Measurements from ENCODE around the gene GUK1. TPM values are rescaled to one million over a fixed set of nuclear protein-coding genes. Genes with fewer than 3 reads are reported as not detected.

GUK1 gene
- total and polyA plus RNA-seq, 2 experiments from 2014 or later = 87.5 to 121 TPM

DNA sequence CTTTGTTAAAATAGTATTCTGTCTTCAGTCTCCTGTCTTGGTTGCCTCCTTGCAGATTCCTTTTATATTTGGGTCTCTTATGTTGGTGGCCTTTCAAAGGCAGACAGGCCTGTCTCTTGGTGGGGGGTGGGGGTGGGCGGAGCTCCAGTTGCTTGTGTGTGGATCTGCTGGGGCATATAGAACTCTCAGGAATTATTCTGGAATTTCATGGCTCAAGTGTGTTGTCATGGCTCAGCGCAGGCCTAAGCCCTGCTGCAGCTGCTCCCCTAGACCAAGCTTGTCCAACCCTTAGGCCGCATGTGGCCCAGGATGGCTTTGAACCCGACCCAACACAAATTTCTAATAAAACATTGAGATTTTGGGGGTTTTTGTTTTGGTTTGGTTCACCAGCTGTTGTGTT is 44.9 kb upstream of the GUK1 start:
- no peak for ATAC-seq
- no peak overlapping the region for H3K27ac ChIP-seq (ENCODE audit: low read depth)
- H3K27ac Mint-ChIP-seq = no peak overlapping the region
- H3K79me2 ChIP-seq (replicated peaks; ENCODE audit: insufficient read depth) = peaks cover 67% of the 10 kb centered on the region
- peaks cover 63% of the 10 kb centered on the region for H4K20me1 ChIP-seq (replicated peaks; ENCODE audit: insufficient read depth)
- H3K9me3 Mint-ChIP-seq = peaks cover 11% of the 10 kb centered on the region
- H2AFZ ChIP-seq = no peak overlapping the region
- H3K27me3 Mint-ChIP-seq (ENCODE audit: insufficient read depth, low read depth, poor library complexity) = peaks cover 9% of the 10 kb centered on the region
- H3K36me3 Mint-ChIP-seq (ENCODE audit: low read depth) = peaks cover 65% of the 10 kb centered on the region
- no peak for DNase-seq (ENCODE audit: low spot score)
- no peaks in the 10 kb centered on the region for H3K27me3 ChIP-seq (ENCODE audit: insufficient read depth)
- no peak overlapping the region for H3K4me3 ChIP-seq
- H3K4me1 Mint-ChIP-seq = peaks cover 7% of the 10 kb centered on the region
- no peak overlapping the region for H3K4me3 Mint-ChIP-seq
- peaks cover 3% of the 10 kb centered on the region; the same call in 1 of the 2 replicates for H3K36me3 ChIP-seq (ENCODE audit: insufficient read depth)
- TF ChIP-seq EZH2 (IDR thresholded peaks at IDR 0.05; ENCODE audit: low read depth, unreplicated experiment) = no peak
- TF ChIP-seq JUNB (IDR thresholded peaks at IDR 0.05; ENCODE audit: unreplicated experiment) = no peak
- TF ChIP-seq CREB1 (CRISPR knock-in tag; IDR thresholded peaks at IDR 0.05; ENCODE audit: low read depth) = no peak
- TF ChIP-seq STAT1 (IDR thresholded peaks at IDR 0.05; ENCODE audit: unreplicated experiment) = no peak
- TF ChIP-seq, protein P1, sequence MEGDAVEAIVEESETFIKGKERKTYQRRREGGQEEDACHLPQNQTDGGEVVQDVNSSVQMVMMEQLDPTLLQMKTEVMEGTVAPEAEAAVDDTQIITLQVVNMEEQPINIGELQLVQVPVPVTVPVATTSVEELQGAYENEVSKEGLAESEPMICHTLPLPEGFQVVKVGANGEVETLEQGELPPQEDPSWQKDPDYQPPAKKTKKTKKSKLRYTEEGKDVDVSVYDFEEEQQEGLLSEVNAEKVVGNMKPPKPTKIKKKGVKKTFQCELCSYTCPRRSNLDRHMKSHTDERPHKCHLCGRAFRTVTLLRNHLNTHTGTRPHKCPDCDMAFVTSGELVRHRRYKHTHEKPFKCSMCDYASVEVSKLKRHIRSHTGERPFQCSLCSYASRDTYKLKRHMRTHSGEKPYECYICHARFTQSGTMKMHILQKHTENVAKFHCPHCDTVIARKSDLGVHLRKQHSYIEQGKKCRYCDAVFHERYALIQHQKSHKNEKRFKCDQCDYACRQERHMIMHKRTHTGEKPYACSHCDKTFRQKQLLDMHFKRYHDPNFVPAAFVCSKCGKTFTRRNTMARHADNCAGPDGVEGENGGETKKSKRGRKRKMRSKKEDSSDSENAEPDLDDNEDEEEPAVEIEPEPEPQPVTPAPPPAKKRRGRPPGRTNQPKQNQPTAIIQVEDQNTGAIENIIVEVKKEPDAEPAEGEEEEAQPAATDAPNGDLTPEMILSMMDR (conservative IDR thresholded peaks at IDR 0.05; ENCODE audit: low read depth in 2 of 2) = no peak
- no peak for TF ChIP-seq ZNF331 (CRISPR knock-in tag; IDR thresholded peaks at IDR 0.05; ENCODE audit: low read depth)
- TF ChIP-seq NANOG (IDR thresholded peaks at IDR 0.05; ENCODE audit: borderline replicate concordance) = no peak
- TF ChIP-seq, protein P2, sequence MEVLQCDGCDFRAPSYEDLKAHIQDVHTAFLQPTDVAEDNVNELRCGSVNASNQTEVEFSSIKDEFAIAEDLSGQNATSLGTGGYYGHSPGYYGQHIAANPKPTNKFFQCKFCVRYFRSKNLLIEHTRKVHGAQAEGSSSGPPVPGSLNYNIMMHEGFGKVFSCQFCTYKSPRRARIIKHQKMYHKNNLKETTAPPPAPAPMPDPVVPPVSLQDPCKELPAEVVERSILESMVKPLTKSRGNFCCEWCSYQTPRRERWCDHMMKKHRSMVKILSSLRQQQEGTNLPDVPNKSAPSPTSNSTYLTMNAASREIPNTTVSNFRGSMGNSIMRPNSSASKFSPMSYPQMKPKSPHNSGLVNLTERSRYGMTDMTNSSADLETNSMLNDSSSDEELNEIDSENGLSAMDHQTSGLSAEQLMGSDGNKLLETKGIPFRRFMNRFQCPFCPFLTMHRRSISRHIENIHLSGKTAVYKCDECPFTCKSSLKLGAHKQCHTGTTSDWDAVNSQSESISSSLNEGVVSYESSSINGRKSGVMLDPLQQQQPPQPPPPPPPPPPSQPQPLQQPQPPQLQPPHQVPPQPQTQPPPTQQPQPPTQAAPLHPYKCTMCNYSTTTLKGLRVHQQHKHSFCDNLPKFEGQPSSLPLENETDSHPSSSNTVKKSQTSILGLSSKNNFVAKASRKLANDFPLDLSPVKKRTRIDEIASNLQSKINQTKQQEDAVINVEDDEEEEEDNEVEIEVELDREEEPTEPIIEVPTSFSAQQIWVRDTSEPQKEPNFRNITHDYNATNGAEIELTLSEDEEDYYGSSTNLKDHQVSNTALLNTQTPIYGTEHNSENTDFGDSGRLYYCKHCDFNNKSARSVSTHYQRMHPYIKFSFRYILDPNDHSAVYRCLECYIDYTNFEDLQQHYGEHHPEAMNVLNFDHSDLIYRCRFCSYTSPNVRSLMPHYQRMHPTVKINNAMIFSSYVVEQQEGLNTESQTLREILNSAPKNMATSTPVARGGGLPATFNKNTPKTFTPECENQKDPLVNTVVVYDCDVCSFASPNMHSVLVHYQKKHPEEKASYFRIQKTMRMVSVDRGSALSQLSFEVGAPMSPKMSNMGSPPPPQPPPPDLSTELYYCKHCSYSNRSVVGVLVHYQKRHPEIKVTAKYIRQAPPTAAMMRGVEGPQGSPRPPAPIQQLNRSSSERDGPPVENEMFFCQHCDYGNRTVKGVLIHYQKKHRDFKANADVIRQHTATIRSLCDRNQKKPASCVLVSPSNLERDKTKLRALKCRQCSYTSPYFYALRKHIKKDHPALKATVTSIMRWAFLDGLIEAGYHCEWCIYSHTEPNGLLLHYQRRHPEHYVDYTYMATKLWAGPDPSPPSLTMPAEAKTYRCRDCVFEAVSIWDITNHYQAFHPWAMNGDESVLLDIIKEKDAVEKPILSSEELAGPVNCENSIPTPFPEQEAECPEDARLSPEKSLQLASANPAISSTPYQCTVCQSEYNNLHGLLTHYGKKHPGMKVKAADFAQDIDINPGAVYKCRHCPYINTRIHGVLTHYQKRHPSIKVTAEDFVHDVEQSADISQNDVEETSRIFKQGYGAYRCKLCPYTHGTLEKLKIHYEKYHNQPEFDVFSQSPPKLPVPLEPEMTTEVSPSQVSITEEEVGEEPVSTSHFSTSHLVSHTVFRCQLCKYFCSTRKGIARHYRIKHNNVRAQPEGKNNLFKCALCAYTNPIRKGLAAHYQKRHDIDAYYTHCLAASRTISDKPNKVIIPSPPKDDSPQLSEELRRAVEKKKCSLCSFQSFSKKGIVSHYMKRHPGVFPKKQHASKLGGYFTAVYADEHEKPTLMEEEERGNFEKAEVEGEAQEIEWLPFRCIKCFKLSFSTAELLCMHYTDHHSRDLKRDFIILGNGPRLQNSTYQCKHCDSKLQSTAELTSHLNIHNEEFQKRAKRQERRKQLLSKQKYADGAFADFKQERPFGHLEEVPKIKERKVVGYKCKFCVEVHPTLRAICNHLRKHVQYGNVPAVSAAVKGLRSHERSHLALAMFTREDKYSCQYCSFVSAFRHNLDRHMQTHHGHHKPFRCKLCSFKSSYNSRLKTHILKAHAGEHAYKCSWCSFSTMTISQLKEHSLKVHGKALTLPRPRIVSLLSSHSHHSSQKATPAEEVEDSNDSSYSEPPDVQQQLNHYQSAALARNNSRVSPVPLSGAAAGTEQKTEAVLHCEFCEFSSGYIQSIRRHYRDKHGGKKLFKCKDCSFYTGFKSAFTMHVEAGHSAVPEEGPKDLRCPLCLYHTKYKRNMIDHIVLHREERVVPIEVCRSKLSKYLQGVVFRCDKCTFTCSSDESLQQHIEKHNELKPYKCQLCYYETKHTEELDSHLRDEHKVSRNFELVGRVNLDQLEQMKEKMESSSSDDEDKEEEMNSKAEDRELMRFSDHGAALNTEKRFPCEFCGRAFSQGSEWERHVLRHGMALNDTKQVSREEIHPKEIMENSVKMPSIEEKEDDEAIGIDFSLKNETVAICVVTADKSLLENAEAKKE (CRISPR knock-in tag; IDR thresholded peaks at IDR 0.05) = no peak
- no peak for TF ChIP-seq POLR2AphosphoS5 (IDR thresholded peaks at IDR 0.05; ENCODE audit: low read depth)
- TF ChIP-seq ZNF114 (CRISPR knock-in tag; IDR thresholded peaks at IDR 0.05) = no peak
- TF ChIP-seq, protein P3, sequence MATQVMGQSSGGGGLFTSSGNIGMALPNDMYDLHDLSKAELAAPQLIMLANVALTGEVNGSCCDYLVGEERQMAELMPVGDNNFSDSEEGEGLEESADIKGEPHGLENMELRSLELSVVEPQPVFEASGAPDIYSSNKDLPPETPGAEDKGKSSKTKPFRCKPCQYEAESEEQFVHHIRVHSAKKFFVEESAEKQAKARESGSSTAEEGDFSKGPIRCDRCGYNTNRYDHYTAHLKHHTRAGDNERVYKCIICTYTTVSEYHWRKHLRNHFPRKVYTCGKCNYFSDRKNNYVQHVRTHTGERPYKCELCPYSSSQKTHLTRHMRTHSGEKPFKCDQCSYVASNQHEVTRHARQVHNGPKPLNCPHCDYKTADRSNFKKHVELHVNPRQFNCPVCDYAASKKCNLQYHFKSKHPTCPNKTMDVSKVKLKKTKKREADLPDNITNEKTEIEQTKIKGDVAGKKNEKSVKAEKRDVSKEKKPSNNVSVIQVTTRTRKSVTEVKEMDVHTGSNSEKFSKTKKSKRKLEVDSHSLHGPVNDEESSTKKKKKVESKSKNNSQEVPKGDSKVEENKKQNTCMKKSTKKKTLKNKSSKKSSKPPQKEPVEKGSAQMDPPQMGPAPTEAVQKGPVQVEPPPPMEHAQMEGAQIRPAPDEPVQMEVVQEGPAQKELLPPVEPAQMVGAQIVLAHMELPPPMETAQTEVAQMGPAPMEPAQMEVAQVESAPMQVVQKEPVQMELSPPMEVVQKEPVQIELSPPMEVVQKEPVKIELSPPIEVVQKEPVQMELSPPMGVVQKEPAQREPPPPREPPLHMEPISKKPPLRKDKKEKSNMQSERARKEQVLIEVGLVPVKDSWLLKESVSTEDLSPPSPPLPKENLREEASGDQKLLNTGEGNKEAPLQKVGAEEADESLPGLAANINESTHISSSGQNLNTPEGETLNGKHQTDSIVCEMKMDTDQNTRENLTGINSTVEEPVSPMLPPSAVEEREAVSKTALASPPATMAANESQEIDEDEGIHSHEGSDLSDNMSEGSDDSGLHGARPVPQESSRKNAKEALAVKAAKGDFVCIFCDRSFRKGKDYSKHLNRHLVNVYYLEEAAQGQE (IDR thresholded peaks at IDR 0.05; ENCODE audit: unreplicated experiment) = no peak
- no peak for TF ChIP-seq EZH2phosphoT487 (IDR thresholded peaks at IDR 0.05; ENCODE audit: unreplicated experiment)
- TF ChIP-seq, protein P4, sequence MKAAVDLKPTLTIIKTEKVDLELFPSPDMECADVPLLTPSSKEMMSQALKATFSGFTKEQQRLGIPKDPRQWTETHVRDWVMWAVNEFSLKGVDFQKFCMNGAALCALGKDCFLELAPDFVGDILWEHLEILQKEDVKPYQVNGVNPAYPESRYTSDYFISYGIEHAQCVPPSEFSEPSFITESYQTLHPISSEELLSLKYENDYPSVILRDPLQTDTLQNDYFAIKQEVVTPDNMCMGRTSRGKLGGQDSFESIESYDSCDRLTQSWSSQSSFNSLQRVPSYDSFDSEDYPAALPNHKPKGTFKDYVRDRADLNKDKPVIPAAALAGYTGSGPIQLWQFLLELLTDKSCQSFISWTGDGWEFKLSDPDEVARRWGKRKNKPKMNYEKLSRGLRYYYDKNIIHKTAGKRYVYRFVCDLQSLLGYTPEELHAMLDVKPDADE (IDR thresholded peaks at IDR 0.05) = no peak
- H3F3A ChIP-seq (replicated peaks; ENCODE audit: low read depth) = no peaks in the 10 kb centered on the region
- no peaks in the 10 kb centered on the region for H3K9me2 ChIP-seq (ENCODE audit: insufficient read depth)
- H3K4me2 ChIP-seq = no peak overlapping the region
- H3K4me1 ChIP-seq (ENCODE audit: insufficient read depth) = no peaks in the 10 kb centered on the region

All from GM23338 (cell line).